RWPE2 (cell line): Measurements from ENCODE around the gene RNU7-1.

Experiments used
- ATAC-seq: fragments of 200-7000 bp; cut with Tn5 transposase; 3 replicates; pipeline ENCODE4 v1.9.1; 2021; ENCODE audit warnings: low read depth
- DNase-seq: peaks from one replicate; pipeline ENCODE4 v3.0.0-alpha.2; 2020; ENCODE audit warnings: low spot score
- H3K27ac ChIP-seq: fragments of 450-650 bp; 2 replicates; pipeline ENCODE4 v1.5.1; 2017; ENCODE audit warnings: mild to moderate bottlenecking; ENCODE audit not compliant: poor library complexity, severe bottlenecking
- H3K27me3 ChIP-seq: fragments of 250-450 bp; sonication (Bioruptor Pico); 2 replicates; pipeline ENCODE4 v1.5.1; 2021; ENCODE audit warnings: mild to moderate bottlenecking, moderate library complexity; ENCODE audit not compliant: insufficient read depth, poor library complexity, severe bottlenecking
- H3K36me3 ChIP-seq: fragments of 250-450 bp; sonication (Bioruptor Pico); 2 replicates; pipeline ENCODE4 v1.5.1; 2020; ENCODE audit warnings: low read depth, mild to moderate bottlenecking, moderate library complexity
- H3K4me1 ChIP-seq: fragments of 250-450 bp; sonication (Bioruptor Pico); 2 replicates; pipeline ENCODE4 v1.5.1; 2021; ENCODE audit warnings: mild to moderate bottlenecking, moderate library complexity; ENCODE audit not compliant: insufficient read depth, poor library complexity, severe bottlenecking
- H3K4me3 ChIP-seq: fragments of 250-450 bp; sonication (Bioruptor Pico); 2 replicates; pipeline ENCODE4 v1.5.1; 2021; ENCODE audit warnings: mild to moderate bottlenecking, moderate library complexity; ENCODE audit not compliant: severe bottlenecking
- H3K9me3 ChIP-seq: fragments of 250-450 bp; sonication (Bioruptor Pico); 2 replicates; pipeline ENCODE4 v1.5.1; 2021; ENCODE audit warnings: mild to moderate bottlenecking, moderate library complexity; ENCODE audit not compliant: severe bottlenecking
- TF ChIP-seq, protein P1 (sequence below): fragments of 450-650 bp; IDR thresholded peaks from one replicate; pipeline ENCODE4 v1.5.1; 2017; ENCODE audit warnings: mild to moderate bottlenecking, moderate library complexity; ENCODE audit not compliant: poor library complexity, severe bottlenecking

RNU7-1 gene

DNA sequence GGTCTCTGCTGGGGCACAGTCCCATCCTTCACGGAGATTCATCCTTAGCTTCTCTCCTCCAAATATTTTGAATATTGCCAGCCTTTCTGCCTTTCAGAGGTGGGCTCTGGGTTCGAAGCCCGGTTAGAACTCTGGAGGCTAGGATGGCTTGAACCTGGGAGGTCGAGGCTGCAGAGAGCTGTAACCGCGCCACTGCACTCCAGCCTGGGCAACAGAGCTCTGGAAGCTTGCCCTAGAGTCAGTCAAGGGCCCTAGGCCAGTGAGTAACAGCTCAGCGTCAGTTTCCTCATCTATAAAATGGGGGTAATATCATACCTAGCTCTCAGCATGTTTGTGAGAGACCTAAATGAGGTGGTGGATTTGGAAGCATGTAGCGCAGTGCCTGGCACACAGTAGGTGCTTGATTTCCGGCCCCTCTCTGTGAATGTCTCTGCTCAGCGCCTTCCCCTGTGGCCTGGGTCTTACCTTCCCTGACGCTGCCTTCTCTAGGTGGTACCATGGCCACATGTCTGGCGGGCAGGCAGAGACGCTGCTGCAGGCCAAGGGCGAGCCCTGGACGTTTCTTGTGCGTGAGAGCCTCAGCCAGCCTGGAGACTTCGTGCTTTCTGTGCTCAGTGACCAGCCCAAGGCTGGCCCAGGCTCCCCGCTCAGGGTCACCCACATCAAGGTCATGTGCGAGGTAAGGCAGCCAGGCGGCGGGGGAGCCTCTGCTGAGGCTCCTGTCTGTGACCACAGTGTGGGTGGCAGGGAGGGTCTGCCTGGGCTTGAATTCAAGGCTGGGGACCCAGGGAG is 10.9 kb downstream of the RNU7-1 start:
- Histone ChIP-seq H3K9me3 (no peaks in the 10 kb centered on the region), H3K36me3 (no peaks in the 10 kb centered on the region), H3K4me1 (no peaks in the 10 kb centered on the region), H3K27me3 (no peaks in the 10 kb centered on the region), H3K27ac (no peak overlapping the region), H3K4me3 (no peak overlapping the region)
- ATAC-seq (no peak), DNase-seq (no peak)
- TF ChIP-seq, protein P1, sequence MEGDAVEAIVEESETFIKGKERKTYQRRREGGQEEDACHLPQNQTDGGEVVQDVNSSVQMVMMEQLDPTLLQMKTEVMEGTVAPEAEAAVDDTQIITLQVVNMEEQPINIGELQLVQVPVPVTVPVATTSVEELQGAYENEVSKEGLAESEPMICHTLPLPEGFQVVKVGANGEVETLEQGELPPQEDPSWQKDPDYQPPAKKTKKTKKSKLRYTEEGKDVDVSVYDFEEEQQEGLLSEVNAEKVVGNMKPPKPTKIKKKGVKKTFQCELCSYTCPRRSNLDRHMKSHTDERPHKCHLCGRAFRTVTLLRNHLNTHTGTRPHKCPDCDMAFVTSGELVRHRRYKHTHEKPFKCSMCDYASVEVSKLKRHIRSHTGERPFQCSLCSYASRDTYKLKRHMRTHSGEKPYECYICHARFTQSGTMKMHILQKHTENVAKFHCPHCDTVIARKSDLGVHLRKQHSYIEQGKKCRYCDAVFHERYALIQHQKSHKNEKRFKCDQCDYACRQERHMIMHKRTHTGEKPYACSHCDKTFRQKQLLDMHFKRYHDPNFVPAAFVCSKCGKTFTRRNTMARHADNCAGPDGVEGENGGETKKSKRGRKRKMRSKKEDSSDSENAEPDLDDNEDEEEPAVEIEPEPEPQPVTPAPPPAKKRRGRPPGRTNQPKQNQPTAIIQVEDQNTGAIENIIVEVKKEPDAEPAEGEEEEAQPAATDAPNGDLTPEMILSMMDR, result no peak

- DNase-seq, result peak; percentile 39
- Histone ChIP-seq H3K27ac (no peak overlapping the region), H3K4me3 (no peak overlapping the region), H3K36me3 (no peaks in the 10 kb centered on the region), H3K27me3 (no peaks in the 10 kb centered on the region), H3K9me3 (no peaks in the 10 kb centered on the region), H3K4me1 (no peaks in the 10 kb centered on the region)
- no peak for ATAC-seq
- TF ChIP-seq, protein P1, result no peak
Measured at GRCh38 chr12:6955108-6956020, 11.7 kb downstream of the RNU7-1 start.

- no peak overlapping the region for H3K4me3 ChIP-seq
- ATAC-seq, result no peak
- no peak overlapping the region for H3K27ac ChIP-seq
- TF ChIP-seq, protein P1, result no peak
- no peaks in the 10 kb centered on the region for H3K9me3 ChIP-seq
- DNase-seq, result peak; percentile 42
- H3K27me3 ChIP-seq, result no peaks in the 10 kb centered on the region
- peaks cover 2% of the 10 kb centered on the region for H3K4me1 ChIP-seq
- H3K36me3 ChIP-seq, result no peaks in the 10 kb centered on the region
Measured at GRCh38 chr12:6956021-6956727, 12.6 kb downstream of the RNU7-1 start.

DNA sequence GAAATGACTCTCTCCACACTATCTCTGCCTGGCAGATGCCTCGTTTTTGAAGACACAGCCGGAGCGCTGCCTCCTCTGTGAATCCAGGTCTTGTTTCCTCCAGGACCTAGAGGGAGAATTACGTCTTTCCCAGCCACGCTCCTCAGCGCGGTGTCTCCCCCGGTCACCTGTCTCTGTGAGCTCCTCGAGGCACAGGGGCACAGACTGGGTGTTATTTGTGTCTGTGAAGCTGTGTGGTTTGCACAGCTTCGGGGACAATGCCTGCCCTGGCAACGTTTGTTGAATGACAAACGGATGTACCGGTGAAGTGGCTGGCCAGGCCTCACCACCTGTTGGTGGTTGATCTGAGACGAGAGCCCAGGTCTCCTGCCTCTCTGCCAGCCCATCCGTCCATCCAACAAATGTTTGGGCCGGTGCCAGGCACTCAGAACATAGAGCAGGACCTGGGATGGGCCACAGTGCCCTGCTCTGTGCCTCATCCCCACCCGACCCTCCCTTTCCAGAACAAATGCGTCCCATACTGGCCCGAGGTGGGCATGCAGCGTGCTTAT is 13.6 kb downstream of the RNU7-1 start:
- ATAC-seq (no peak), DNase-seq (no peak)
- H3K4me1 ChIP-seq, result peaks cover 13% of the 10 kb centered on the region
- H3K27ac ChIP-seq, result no peak overlapping the region
- TF ChIP-seq, protein P1, result no peak
- no peaks in the 10 kb centered on the region for H3K9me3 ChIP-seq
- no peaks in the 10 kb centered on the region for H3K36me3 ChIP-seq
- no peak overlapping the region for H3K4me3 ChIP-seq
- H3K27me3 ChIP-seq, result no peaks in the 10 kb centered on the region
